GM13976 (cell line): Measurements from ENCODE around the gene PTGES.

Experiments
- DNase-seq: peaks from one replicate; pipeline ENCODE4 v3.0.0; 2012; ENCODE audit warnings: low spot score
- in situ Hi-C: fragments of 300-500 bp; cut with MboI; formaldehyde crosslinking; loops from one replicate; pipeline ENCODE4 v1.12.0; 2022; ENCODE audit warnings: low sequenced_read_pairs, mixed read lengths, inconsistent platforms; ENCODE audit not compliant: unreplicated experiment
- TF ChIP-seq, protein P1 (sequence below): IDR thresholded peaks from 2 replicates; pipeline ENCODE4 v1.5.1; 2012; ENCODE audit warnings: borderline replicate concordance, mild to moderate bottlenecking; ENCODE audit not compliant: insufficient read depth; ENCODE audit errors: extremely low read depth, missing control alignments, control extremely low read depth

PTGES gene

DNA sequence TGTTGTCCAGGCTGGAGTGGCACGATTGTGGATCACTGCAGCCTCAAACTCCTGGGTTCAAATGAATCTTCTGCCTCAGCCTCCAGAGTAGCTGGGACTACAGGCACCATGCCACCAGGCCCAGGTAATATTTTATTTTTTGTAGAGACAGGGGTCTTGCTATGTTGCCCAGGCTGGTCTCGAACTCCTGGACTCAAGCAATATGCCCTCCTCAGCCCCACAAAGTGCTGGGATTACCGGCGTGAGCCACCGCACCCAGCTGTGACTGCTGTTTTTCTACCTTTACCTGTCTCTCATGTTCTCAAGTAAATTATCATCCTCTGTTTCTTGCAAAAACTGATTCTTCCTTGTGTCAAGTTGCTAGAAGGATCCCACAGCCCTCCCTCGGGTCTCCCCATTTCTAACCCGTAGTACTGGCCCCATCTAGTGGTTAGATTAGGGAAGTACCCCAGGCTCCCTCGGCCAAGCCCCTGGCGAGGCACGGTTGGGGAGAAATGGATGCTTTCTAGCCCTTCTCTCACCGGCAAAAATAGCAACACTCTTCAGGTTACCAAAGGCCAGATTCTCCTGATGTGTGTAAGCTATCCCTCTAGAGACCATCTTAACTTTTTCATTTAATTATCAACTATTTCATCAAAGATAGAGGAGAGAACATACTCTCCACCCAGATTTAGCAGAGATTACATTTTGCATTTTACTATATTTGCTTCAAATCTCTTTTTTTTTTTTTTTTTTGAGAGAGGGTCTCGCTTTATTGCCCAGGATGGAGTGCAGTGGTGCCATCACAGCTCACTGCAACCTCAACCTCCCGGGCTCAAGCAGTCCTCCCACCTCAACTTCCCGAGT is 30.9 kb upstream of the PTGES start:
- in situ Hi-C loops, result loop anchor here (5.0 to 25.0 kb wide), 3 partner anchors 46 to 646 kb away; partner anchors contain the start of gene ASB6
- TF ChIP-seq, protein P1, sequence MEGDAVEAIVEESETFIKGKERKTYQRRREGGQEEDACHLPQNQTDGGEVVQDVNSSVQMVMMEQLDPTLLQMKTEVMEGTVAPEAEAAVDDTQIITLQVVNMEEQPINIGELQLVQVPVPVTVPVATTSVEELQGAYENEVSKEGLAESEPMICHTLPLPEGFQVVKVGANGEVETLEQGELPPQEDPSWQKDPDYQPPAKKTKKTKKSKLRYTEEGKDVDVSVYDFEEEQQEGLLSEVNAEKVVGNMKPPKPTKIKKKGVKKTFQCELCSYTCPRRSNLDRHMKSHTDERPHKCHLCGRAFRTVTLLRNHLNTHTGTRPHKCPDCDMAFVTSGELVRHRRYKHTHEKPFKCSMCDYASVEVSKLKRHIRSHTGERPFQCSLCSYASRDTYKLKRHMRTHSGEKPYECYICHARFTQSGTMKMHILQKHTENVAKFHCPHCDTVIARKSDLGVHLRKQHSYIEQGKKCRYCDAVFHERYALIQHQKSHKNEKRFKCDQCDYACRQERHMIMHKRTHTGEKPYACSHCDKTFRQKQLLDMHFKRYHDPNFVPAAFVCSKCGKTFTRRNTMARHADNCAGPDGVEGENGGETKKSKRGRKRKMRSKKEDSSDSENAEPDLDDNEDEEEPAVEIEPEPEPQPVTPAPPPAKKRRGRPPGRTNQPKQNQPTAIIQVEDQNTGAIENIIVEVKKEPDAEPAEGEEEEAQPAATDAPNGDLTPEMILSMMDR, result peak; percentile 87
- DNase-seq, result peak; percentile 88

DNA sequence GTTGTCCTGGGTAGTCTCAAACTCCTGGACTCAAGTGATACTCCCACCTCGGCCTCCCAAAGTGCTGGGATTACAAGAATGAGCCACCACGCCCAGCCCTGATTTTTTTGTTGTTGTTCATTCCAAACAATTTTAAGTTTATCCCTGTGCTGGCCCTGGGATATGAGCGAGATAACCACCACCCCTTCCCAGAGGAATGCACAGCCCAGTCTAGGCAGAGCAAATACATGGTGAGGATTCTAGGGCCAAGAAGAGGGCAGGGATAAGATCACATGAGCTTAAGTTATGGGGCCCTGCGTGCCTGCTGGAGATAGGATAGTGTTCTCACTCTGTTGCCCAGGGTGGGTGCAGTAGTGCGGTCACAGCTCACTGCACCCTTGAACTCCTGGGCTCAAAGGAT is 29.1 kb upstream of the PTGES start:
- TF ChIP-seq, protein P1, result no peak
- no peak for DNase-seq
- in situ Hi-C loops, result loop anchor here (5.0 to 25.0 kb wide), 3 partner anchors 45 to 645 kb away; partner anchors contain the start of gene ASB6

DNA sequence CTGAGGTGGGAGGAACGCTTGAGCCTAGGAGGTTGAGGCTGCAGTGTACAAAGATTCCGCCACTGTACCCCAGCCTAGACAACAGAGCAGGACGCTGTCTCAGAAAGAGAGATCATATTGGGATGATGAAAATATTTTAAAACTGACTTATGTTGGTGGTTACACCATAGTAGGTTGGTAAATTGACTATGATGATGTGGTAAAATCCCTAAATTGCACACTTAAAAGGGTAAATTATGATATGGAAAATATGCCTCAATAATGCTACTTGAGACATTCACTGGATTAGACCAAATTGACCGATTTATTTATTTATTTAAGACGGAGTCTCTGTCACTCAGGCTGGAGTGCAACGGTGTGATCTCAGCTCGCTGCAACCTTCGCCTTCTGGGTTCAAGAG is 28.3 kb upstream of the PTGES start:
- DNase-seq, result no peak
- TF ChIP-seq, protein P1, result no peak
- in situ Hi-C loops, result loop anchor here (5.0 to 25.0 kb wide), 3 partner anchors 44 to 644 kb away; partner anchors contain the start of gene ASB6

DNA sequence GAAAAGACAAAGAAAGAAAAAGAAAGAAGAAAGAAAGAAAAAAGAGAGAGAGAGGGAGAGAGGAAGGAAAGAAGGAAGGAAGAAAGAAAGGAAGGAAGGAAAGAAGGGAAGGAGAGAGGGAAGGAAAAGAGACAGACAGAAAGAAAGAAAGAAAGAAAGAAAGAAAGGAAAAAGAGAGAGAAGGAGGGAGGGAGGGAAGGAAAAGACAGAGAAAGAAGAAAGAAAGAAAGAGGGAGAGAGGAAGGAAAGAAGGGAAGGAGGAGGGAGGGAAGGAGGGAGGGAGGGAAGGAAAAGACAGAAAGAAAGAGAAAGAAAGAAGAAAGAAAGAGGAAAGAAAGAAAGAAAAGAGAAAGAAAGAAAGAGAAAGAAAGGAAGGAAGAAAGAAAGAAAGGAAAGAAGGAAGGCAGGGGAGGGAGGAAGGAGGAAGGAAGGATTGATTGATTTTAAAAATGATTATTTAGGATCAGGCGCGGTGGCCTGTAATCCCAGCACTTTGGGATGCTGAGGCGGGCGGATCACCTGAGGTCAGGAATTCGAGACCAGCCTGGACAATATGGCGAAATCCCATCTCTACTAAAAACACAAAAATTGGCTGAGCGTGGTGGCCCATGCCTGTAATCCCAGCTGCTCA is 26.8 kb upstream of the PTGES start:
- no peak for DNase-seq
- in situ Hi-C loops, result loop anchor here (5.0 to 25.0 kb wide), 3 partner anchors 42 to 642 kb away; partner anchors contain the start of gene ASB6
- TF ChIP-seq, protein P1, result no peak

DNA sequence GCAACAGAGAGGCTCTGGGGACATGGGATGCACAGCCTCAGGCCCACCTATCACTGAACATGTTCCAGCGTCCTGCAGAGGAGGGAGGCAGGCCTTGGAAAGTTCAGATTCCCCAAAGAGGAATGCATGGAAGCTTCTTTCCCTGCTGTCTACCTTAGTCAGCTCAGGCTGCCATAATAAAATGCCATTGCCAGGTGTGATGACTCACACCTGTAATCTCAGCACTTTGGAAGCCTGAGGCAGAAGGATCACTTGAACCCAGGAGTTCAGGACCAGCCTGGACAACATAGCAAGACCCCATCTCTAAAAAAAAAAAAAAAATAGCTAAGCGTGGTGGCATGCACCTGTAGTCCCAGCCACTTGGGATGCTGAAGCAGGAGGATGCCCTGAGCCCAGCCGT is 25.6 kb upstream of the PTGES start:
- in situ Hi-C loops, result loop anchor here (25.0 kb wide), 1 partner anchor 641 kb away; no protein-coding TSS in a partner anchor
- DNase-seq, result no peak
- TF ChIP-seq, protein P1, result no peak

DNA sequence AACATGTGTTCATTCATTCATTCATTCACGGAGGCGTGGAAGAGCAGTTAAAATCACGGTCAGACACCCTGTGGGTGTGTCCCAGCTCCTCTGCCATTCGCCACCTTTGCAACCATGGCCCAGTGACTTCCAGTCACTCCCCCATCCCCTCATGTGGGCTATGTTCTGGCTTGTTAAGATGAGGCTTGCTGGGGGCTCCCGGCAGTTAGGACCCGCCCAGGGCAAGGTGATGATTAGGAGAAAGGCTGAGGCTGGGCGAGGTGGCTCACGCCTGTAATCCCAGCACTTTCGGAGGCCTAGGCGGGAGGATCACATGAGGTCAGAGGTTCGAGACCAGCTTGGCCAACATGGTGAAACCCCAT is 24.9 kb upstream of the PTGES start:
- TF ChIP-seq, protein P1, result no peak
- in situ Hi-C loops, result loop anchor here (25.0 kb wide), 1 partner anchor 640 kb away; no protein-coding TSS in a partner anchor

More for the DNA sequence above, 24.9 kb upstream of the PTGES start:
- no peak for DNase-seq
